Neuronal stem cell (in vitro differentiated cells): Measurements from ENCODE around the gene METRNL.

ENCODE experiments used
- DNase-seq: peaks from one replicate; pipeline ENCODE4 v3.0.0-alpha.2; 2013; ENCODE audit warnings: low spot score
- H2AFZ ChIP-seq: one replicate; pipeline ENCODE4 v1.6.1; 2013; ENCODE audit warnings: mild to moderate bottlenecking, low read length, inconsistent platforms
- H2AK5ac ChIP-seq: 2 replicates; pipeline ENCODE4 v1.6.1; 2013; ENCODE audit warnings: low read depth, mild to moderate bottlenecking, inconsistent platforms, low read length, moderate library complexity, mixed read lengths
- H2BK120ac ChIP-seq: 2 replicates; pipeline ENCODE4 v1.6.1; 2013; ENCODE audit warnings: low read depth, mild to moderate bottlenecking, inconsistent platforms, low read length, moderate library complexity, mixed read lengths
- H2BK12ac ChIP-seq: one replicate; pipeline ENCODE4 v1.6.1; 2013; ENCODE audit warnings: low read length, inconsistent platforms
- H2BK15ac ChIP-seq: 2 replicates; pipeline ENCODE4 v1.6.1; 2013; ENCODE audit warnings: mild to moderate bottlenecking, low read length, inconsistent platforms, mixed read lengths
- H2BK5ac ChIP-seq: one replicate; pipeline ENCODE4 v1.6.1; 2013; ENCODE audit warnings: inconsistent platforms, mild to moderate bottlenecking, low read length, moderate library complexity
- H3K14ac ChIP-seq: one replicate; pipeline ENCODE4 v1.6.1; 2013; ENCODE audit warnings: low read length, inconsistent platforms
- H3K18ac ChIP-seq: 2 replicates; pipeline ENCODE4 v1.6.1; 2013; ENCODE audit warnings: low read length, inconsistent platforms
- H3K23ac ChIP-seq: 2 replicates; pipeline ENCODE4 v1.6.1; 2013; ENCODE audit warnings: low read depth, mild to moderate bottlenecking, mixed read lengths, low read length, inconsistent platforms; ENCODE audit not compliant: poor library complexity
- H3K27ac ChIP-seq: replicated peaks from 3 replicates; pipeline ENCODE4 v1.5.1; 2013; ENCODE audit warnings: low read length, inconsistent platforms
- H3K27me3 ChIP-seq, 3 experiments: 2 replicates each; pipeline ENCODE4 v1.6.1; 2013; ENCODE audit warnings: low read length in 3 of 3, mild to moderate bottlenecking in 2 of 3, inconsistent platforms in 1 of 3, low read depth in 1 of 3, mixed read lengths in 1 of 3, moderate library complexity in 1 of 3; ENCODE audit not compliant: control insufficient read depth in 3 of 3, insufficient read depth in 3 of 3
- H3K36me3 ChIP-seq, 2 donors: replicated peaks in 1 of 2; 2 replicates each; pipeline ENCODE4 v1.6.1; 2013; ENCODE audit warnings: low read length in 2 of 2; ENCODE audit not compliant: control insufficient read depth in 2 of 2, insufficient read depth in 2 of 2
- H3K4ac ChIP-seq: 2 replicates; pipeline ENCODE4 v1.6.1; 2013; ENCODE audit warnings: inconsistent platforms, mild to moderate bottlenecking, low read length, moderate library complexity
- H3K4me1 ChIP-seq, 2 donors: 1 replicate in 1 of 2; 2 replicates in 1 of 2; pipeline ENCODE4 v1.6.1; 2013; ENCODE audit warnings: low read length in 2 of 2, low read depth in 1 of 2; ENCODE audit not compliant: control insufficient read depth in 2 of 2, insufficient read depth in 1 of 2
- H3K4me2 ChIP-seq: one replicate; pipeline ENCODE4 v1.6.1; 2013; ENCODE audit warnings: mild to moderate bottlenecking, low read length, inconsistent platforms; ENCODE audit not compliant: insufficient read depth, poor library complexity, severe bottlenecking
- H3K4me3 ChIP-seq, 2 donors: 2 replicates each; pipeline ENCODE4 v1.5.1; 2013; ENCODE audit warnings: low read length in 2 of 2, mild to moderate bottlenecking in 2 of 2, inconsistent platforms in 1 of 2, moderate library complexity in 1 of 2
- H3K79me1 ChIP-seq: one replicate; pipeline ENCODE4 v1.6.1; 2013; ENCODE audit warnings: low read depth, mild to moderate bottlenecking, inconsistent platforms, low read length, moderate library complexity
- H3K9ac ChIP-seq: one replicate; pipeline ENCODE4 v1.6.1; 2013; ENCODE audit warnings: mild to moderate bottlenecking, low read depth, low read length, inconsistent platforms; ENCODE audit not compliant: poor library complexity
- H3K9me3 ChIP-seq, 2 donors: replicated peaks in 1 of 2; 2 replicates each; pipeline versions ENCODE3 to v1.6.1; 2013; ENCODE audit warnings: low read length in 2 of 2, mild to moderate bottlenecking in 2 of 2, inconsistent platforms in 1 of 2, low read depth in 1 of 2, mixed read lengths in 1 of 2, moderate library complexity in 1 of 2; ENCODE audit not compliant: control insufficient read depth in 2 of 2, insufficient read depth in 1 of 2
- H4K8ac ChIP-seq: one replicate; pipeline ENCODE4 v1.6.1; 2013; ENCODE audit warnings: low read depth, mild to moderate bottlenecking, inconsistent platforms, low read length, moderate library complexity
- H4K91ac ChIP-seq: one replicate; pipeline ENCODE4 v1.6.1; 2013; ENCODE audit warnings: low read length, low read depth, mild to moderate bottlenecking, inconsistent platforms; ENCODE audit not compliant: poor library complexity
- WGBS, 2 donors: extraction: QIAGEN DNeasy Blood & Tissue Kit; methylation state at CpG; one replicate each; pipeline ENCODE4 v1.1.7; 2013; ENCODE audit warnings: missing lambda C conversion rate in 2 of 2, mixed read lengths in 1 of 2; ENCODE audit not compliant: insufficient read length in 2 of 2, insufficient replicate concordance in 1 of 2; ENCODE audit errors: extremely low coverage in 2 of 2; 5-methylcytosine and 5-hydroxymethylcytosine counted together

Gene METRNL

DNA sequence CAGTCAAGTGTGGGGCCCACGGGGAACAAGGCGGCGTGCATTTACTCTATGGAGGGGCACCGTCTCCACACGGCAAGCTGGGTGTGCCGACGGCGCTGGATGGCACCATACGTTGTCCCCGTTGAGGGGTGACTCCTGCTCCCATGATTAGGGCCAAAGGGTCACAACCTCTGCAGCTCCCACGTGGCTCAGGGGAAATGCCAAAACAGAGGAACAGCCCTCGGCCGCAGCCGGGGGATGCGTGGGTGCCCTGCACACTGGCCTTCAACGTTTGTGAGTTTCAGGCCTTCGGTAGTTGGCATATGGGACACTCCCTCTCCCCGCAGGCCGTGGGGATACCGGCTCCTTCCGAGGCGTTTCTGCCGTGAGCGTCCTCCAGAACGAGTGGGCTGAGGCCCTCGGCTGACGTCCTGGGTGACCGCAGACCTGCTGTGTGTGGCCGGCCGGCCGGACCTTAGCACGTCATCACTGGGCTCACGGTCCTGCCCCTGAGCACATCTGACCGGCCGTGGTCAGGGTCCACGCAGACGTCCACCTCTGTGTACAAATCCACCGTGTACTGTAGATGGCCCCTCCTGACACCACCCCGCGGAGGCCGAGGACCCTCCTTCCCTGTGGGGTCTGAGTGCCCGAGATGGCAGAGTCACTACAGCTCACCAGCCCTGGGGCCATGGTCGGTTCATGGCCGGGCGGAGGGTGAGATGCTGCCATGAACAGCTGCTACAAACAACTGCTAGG lies 4.8 kb upstream of the METRNL start:
- no CpG with 5 or more reads among the region's 45 CpGs for WGBS, 2 donors
- no peak overlapping the region for H3K4me2 ChIP-seq
- no peak overlapping the region for H2AFZ ChIP-seq
- H3K9me3 ChIP-seq: peaks cover 2 to 3% of the 10 kb centered on the region in 2 donors
- peaks cover 9 to 22% of the 10 kb centered on the region in 2 donors for H3K4me1 ChIP-seq
- H3K14ac ChIP-seq: no peak overlapping the region
- H2BK120ac ChIP-seq: no peak overlapping the region
- peak overlapping the region; percentile 59 for H3K18ac ChIP-seq
- peaks cover 7% of the 10 kb centered on the region for H3K79me1 ChIP-seq
- no peak for DNase-seq
- no peak overlapping the region for H2BK12ac ChIP-seq
- H3K27me3 ChIP-seq: peaks cover 9 to 41% (median 29%) of the 10 kb centered on the region in 3 experiments
- H2BK5ac ChIP-seq: no peak overlapping the region
- peak overlapping the region; percentile 60 for H2AK5ac ChIP-seq
- peak overlapping the region; percentile 7 for H2BK15ac ChIP-seq
- H4K91ac ChIP-seq: no peak overlapping the region
- H3K4ac ChIP-seq: no peak overlapping the region
- no peak overlapping the region for H3K27ac ChIP-seq
- no peak overlapping the region for H3K4me3 ChIP-seq
- H4K8ac ChIP-seq: no peak overlapping the region
- no peaks in the 10 kb centered on the region for H3K36me3 ChIP-seq
- H3K23ac ChIP-seq: peak overlapping the region; percentile 68
- H3K9ac ChIP-seq: peak overlapping the region; percentile 63

DNA sequence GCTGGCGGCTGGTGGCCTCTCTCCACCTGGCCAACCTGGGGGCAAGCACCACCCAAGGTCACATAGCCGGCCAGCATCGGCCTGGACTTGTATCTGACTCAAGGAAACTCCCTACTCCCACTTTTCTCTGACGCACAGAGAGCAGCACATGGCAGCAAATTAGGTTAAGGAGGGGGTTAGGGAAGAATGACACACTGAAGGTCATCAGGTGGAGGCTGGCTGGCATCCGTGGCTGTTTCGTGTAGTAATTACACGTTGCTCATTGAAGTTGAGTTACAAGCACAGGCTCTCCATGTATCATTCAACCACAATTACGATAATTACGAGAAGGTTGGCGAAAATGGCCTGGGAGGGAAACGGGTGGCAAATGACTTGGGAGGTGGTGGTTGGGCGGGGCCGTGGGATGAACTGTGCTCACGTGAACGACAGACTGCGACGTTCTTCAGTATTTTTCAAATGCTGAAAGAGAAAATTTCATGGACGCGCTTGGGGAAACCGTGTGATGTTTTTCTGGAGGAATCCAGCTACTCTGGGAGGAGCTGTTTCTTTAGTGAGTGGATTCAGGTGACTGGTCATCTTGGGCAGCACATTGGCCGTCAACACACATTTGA lies 4.0 kb upstream of the METRNL start:
- DNase-seq: no peak
- no peak overlapping the region for H3K4me3 ChIP-seq
- no peak overlapping the region for H2BK120ac ChIP-seq
- H4K91ac ChIP-seq: no peak overlapping the region
- no peak overlapping the region for H3K23ac ChIP-seq
- H3K4me2 ChIP-seq: no peak overlapping the region
- no peak overlapping the region for H4K8ac ChIP-seq
- peak overlapping the region; percentile 7 for H2BK15ac ChIP-seq
- H2AK5ac ChIP-seq: peak overlapping the region; percentile 90
- H2BK5ac ChIP-seq: no peak overlapping the region
- no peak overlapping the region for H3K4ac ChIP-seq
- no peak overlapping the region for H3K14ac ChIP-seq
- H3K4me1 ChIP-seq: peaks cover 5 to 16% of the 10 kb centered on the region in 2 donors
- H2BK12ac ChIP-seq: no peak overlapping the region
- H3K36me3 ChIP-seq: no peaks in the 10 kb centered on the region
- H3K9me3 ChIP-seq: peaks cover 2 to 3% of the 10 kb centered on the region in 2 donors
- no peak overlapping the region for H2AFZ ChIP-seq
- no CpG with 5 or more reads among the region's 21 CpGs for WGBS, 2 donors
- H3K9ac ChIP-seq: peak overlapping the region; percentile 3
- no peak overlapping the region for H3K27ac ChIP-seq
- H3K79me1 ChIP-seq: peaks cover 7% of the 10 kb centered on the region
- H3K18ac ChIP-seq: peak overlapping the region; percentile 59
- peaks cover 9 to 41% (median 29%) of the 10 kb centered on the region in 3 experiments for H3K27me3 ChIP-seq

DNA sequence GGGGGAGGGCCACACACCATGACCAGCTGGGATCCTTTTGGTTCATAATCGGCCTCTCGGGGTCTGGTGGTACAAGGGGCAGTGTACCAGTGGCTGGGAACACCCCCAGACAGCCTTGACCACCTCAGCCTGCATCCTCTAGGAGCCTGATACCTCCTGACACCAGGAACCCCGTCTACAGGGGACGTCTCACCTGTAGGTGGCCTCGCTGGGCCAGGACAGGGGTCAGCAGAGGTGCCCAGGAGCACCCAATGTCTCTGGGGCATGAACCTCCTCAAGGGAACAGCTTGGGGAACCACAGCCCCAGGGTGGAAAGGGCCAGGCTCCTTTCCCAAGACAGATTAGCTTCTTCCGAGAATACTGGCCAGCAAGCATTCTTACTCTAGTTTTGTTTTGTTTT lies 2.5 kb upstream of the METRNL start:
- Histone ChIP-seq H2BK12ac (no peak overlapping the region), H4K8ac (no peak overlapping the region), H2BK5ac (no peak overlapping the region), H3K27ac (no peak overlapping the region), H2AFZ (no peak overlapping the region), H3K27me3 (peaks cover 13 to 41% (median 41%) of the 10 kb centered on the region in 3 experiments), H3K9me3 (peaks cover 0 to 3% of the 10 kb centered on the region in 2 donors), H4K91ac (no peak overlapping the region), H3K23ac (no peak overlapping the region), H3K4ac (no peak overlapping the region), H3K18ac (no peak overlapping the region), H2AK5ac (no peak overlapping the region), H2BK15ac (no peak overlapping the region), H3K14ac (no peak overlapping the region), H3K4me1 (peaks cover 4 to 11% of the 10 kb centered on the region in 2 donors), H2BK120ac (no peak overlapping the region), H3K79me1 (peaks cover 9% of the 10 kb centered on the region), H3K9ac (no peak overlapping the region), H3K4me2 (no peak overlapping the region), H3K4me3 (peak overlapping the region in 1 of 2 donors; percentile 19), H3K36me3 (no peaks in the 10 kb centered on the region)
- no CpG with 5 or more reads among the region's 6 CpGs for WGBS, 2 donors
- DNase-seq: no peak

DNA sequence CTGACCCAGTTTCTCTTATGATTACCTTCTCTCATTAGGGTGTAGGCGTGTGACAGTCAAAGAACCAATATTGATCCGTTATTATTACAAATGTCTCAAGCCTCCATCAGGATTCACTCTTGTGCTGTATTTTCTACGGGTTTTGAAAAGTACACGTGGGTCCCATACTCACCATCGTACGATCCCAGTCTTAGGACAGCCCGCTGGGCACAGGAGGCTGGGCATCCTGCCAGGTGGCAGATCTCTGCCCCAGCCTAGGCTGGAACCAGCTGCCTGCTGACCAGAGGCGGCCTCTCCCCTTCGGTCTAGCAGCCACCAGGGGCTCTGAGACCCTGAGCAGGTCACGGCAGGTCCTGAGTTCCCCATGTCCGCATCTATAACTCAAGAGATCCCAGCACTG lies 2.0 kb upstream of the METRNL start:
- no peak for DNase-seq
- Histone ChIP-seq H2BK15ac (no peak overlapping the region), H3K79me1 (peaks cover 13% of the 10 kb centered on the region), H3K4me2 (no peak overlapping the region), H2BK5ac (no peak overlapping the region), H2BK120ac (no peak overlapping the region), H3K4ac (no peak overlapping the region), H2AK5ac (peak overlapping the region; percentile 69), H3K27ac (no peak overlapping the region), H3K36me3 (no peaks in the 10 kb centered on the region), H3K14ac (no peak overlapping the region), H3K23ac (no peak overlapping the region), H3K4me3 (no peak overlapping the region), H3K9ac (no peak overlapping the region), H2AFZ (no peak overlapping the region), H4K8ac (no peak overlapping the region), H4K91ac (no peak overlapping the region), H2BK12ac (no peak overlapping the region), H3K18ac (peak overlapping the region; percentile 35), H3K9me3 (peaks cover 0 to 3% of the 10 kb centered on the region in 2 donors), H3K4me1 (peaks cover 4 to 11% of the 10 kb centered on the region in 2 donors), H3K27me3 (peaks cover 13 to 45% (median 41%) of the 10 kb centered on the region in 3 experiments)
- no CpG with 5 or more reads among the region's 11 CpGs for WGBS, 2 donors
